KMS-11 (cell line): ENCODE results near the gene KCNQ1OT1.

ENCODE experiments used
- H2AFZ ChIP-seq: fragments of 200-600 bp; sonication (generic); 2 replicates; pipeline ENCODE4 v1.6.1; 2016; ENCODE audit warnings: antibody characterized with exemption, mixed run types, low read depth
- H3K27ac ChIP-seq: fragments of 200-600 bp; sonication (generic); 2 replicates; pipeline ENCODE4 v1.6.1; 2016; ENCODE audit warnings: mild to moderate bottlenecking, mixed run types
- H3K27me3 ChIP-seq: fragments of 200-600 bp; sonication (generic); 2 replicates; pipeline ENCODE4 v1.6.1; 2017; ENCODE audit warnings: mild to moderate bottlenecking, low read depth, mixed run types, moderate library complexity; ENCODE audit not compliant: insufficient read depth
- H3K36me3 ChIP-seq: fragments of 200-600 bp; sonication (generic); 2 replicates; pipeline ENCODE4 v1.6.1; 2017; ENCODE audit warnings: mild to moderate bottlenecking, mixed run types; ENCODE audit not compliant: insufficient read depth
- H3K4me1 ChIP-seq: fragments of 200-600 bp; sonication (generic); 2 replicates; pipeline ENCODE4 v1.6.1; 2016; ENCODE audit warnings: mild to moderate bottlenecking, low read depth, mixed run types; ENCODE audit not compliant: poor library complexity, severe bottlenecking
- H3K4me2 ChIP-seq: fragments of 200-600 bp; sonication (generic); 2 replicates; pipeline ENCODE4 v1.7.0; 2016; ENCODE audit warnings: mild to moderate bottlenecking, mixed run types
- H3K4me3 ChIP-seq: fragments of 200-600 bp; sonication (generic); IDR thresholded peaks from 2 replicates; pipeline ENCODE4 v1.6.1; 2017; ENCODE audit warnings: low read depth, low read length, mixed read lengths; ENCODE audit not compliant: insufficient read depth
- H3K79me2 ChIP-seq: fragments of 200-600 bp; sonication (generic); 2 replicates; pipeline ENCODE4 v1.6.1; 2016; ENCODE audit warnings: low read depth, mixed run types; ENCODE audit not compliant: insufficient read depth
- H3K9ac ChIP-seq: fragments of 200-600 bp; sonication (generic); 2 replicates; pipeline ENCODE4 v1.6.1; 2016; ENCODE audit warnings: mild to moderate bottlenecking, mixed run types
- H4K20me1 ChIP-seq: fragments of 200-600 bp; sonication (generic); 2 replicates; pipeline ENCODE4 v1.6.1; 2016; ENCODE audit warnings: mild to moderate bottlenecking, mixed run types; ENCODE audit not compliant: insufficient read depth
- TF ChIP-seq, protein P1 (sequence below): fragments of 200-600 bp; sonication (generic); conservative IDR thresholded peaks from 2 replicates; pipeline ENCODE4 v1.6.1; 2017; ENCODE audit warnings: low read depth, mild to moderate bottlenecking, antibody characterized with exemption, low read length, moderate library complexity, mixed read lengths

The KCNQ1OT1 gene

DNA sequence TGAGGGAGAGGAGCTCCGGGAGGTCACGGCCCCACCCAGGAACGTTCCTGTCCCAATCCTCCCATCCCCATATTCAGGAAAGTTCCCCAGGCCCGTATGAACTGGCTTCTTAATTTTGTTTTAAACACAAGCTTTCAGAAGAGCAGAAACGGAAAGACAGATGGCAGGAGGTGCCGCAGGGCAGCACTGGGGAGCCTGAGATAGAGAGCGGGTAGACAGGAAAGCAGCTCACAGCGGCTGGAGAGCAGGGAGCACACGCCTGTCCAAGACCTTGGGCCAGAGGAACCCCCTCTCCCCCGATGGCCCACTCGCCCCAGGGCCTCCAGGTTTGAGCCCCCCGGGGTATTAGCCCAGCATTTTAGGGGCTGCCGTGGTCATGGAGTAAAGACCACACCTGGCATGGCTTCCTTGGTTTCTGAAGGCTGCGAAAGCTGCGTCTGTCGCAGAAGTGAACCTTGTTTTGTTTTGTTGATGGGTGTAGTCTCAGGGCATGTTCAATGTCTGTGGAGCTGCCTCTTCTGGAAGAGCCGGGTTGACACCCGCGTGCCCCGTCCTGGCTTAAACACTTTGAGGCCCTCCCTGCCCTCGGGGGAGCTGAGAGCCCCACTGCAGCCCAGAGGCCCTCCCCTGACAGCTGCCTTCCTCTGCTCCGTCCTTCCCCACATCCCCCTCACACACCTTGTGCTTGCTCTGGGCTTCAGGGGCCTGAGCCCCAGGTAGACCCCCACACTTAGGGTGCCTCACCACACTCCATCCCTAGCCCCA lies 17.9 kb upstream of the KCNQ1OT1 start:
- TF ChIP-seq, protein P1, sequence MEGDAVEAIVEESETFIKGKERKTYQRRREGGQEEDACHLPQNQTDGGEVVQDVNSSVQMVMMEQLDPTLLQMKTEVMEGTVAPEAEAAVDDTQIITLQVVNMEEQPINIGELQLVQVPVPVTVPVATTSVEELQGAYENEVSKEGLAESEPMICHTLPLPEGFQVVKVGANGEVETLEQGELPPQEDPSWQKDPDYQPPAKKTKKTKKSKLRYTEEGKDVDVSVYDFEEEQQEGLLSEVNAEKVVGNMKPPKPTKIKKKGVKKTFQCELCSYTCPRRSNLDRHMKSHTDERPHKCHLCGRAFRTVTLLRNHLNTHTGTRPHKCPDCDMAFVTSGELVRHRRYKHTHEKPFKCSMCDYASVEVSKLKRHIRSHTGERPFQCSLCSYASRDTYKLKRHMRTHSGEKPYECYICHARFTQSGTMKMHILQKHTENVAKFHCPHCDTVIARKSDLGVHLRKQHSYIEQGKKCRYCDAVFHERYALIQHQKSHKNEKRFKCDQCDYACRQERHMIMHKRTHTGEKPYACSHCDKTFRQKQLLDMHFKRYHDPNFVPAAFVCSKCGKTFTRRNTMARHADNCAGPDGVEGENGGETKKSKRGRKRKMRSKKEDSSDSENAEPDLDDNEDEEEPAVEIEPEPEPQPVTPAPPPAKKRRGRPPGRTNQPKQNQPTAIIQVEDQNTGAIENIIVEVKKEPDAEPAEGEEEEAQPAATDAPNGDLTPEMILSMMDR: no peak
- Histone ChIP-seq H3K4me2 (no peak overlapping the region), H3K27me3 (no peaks in the 10 kb centered on the region), H3K4me1 (no peaks in the 10 kb centered on the region), H3K27ac (no peak overlapping the region), H3K9ac (no peak overlapping the region), H3K36me3 (no peaks in the 10 kb centered on the region), H3K4me3 (no peak overlapping the region), H3K79me2 (no peaks in the 10 kb centered on the region), H2AFZ (no peak overlapping the region), H4K20me1 (no peaks in the 10 kb centered on the region)

GRCh38 chr11:2716376-2717095 lies 16.7 kb upstream of the KCNQ1OT1 start:
- Histone ChIP-seq H3K27ac (no peak overlapping the region), H3K9ac (no peak overlapping the region), H3K4me2 (no peak overlapping the region), H3K4me3 (no peak overlapping the region), H3K4me1 (no peaks in the 10 kb centered on the region), H4K20me1 (no peaks in the 10 kb centered on the region), H3K36me3 (no peaks in the 10 kb centered on the region), H3K79me2 (no peaks in the 10 kb centered on the region), H2AFZ (no peak overlapping the region), H3K27me3 (no peaks in the 10 kb centered on the region)
- TF ChIP-seq, protein P1: no peak

- Histone ChIP-seq H3K9ac (no peak overlapping the region), H3K79me2 (no peaks in the 10 kb centered on the region), H2AFZ (no peak overlapping the region), H3K36me3 (no peaks in the 10 kb centered on the region), H3K27ac (no peak overlapping the region), H3K27me3 (no peaks in the 10 kb centered on the region), H4K20me1 (no peaks in the 10 kb centered on the region), H3K4me3 (no peak overlapping the region), H3K4me2 (no peak overlapping the region), H3K4me1 (no peaks in the 10 kb centered on the region)
- TF ChIP-seq, protein P1: no peak
Observed at GRCh38 chr11:2715716-2716350, 16.0 kb upstream of the KCNQ1OT1 start.

DNA sequence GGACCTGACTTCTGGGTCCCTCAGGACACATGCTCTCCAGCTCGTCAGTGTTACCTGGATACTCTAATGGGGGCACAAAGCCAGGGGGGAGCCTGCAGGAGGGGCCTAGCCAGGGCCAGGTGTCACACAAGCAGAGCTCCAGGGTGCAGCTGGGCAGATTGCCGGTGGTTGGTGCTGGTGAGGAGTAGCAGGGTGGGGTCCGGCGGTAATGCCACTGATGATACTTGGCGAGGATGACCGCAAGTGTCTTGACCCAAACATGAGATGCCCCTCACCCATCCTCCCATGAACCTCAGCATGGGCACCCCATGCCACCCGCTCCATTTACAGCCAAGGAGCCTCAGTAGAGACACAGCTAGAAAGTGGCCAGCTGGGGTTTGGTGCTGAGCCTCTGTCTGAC lies 15.1 kb upstream of the KCNQ1OT1 start:
- Histone ChIP-seq H4K20me1 (no peaks in the 10 kb centered on the region), H3K4me3 (no peak overlapping the region), H3K9ac (no peak overlapping the region), H3K27ac (no peak overlapping the region), H2AFZ (no peak overlapping the region), H3K27me3 (no peaks in the 10 kb centered on the region), H3K4me1 (no peaks in the 10 kb centered on the region), H3K4me2 (no peak overlapping the region), H3K36me3 (no peaks in the 10 kb centered on the region), H3K79me2 (no peaks in the 10 kb centered on the region)
- TF ChIP-seq, protein P1: no peak
